Activated naive CD8-positive, alpha-beta T cell treated with anti-CD3 and anti-CD28 coated beads, Interleukin-2, amount 50 U/mL, for 24 hours (primary cell): ENCODE results near the gene HOXD8.

Experiments
- ATAC-seq: fragments of 150-1000 bp; cut with Tn5 transposase; one replicate; pipeline ENCODE4 v1.10.0; 2021
- DNase-seq: peaks from one replicate; pipeline ENCODE4 v3.0.0; 2021
- H3K27ac Mint-ChIP-seq: one replicate; pipeline ENCODE4 v1.8.0; 2021; ENCODE audit warnings: mild to moderate bottlenecking, mixed read lengths
- H3K27me3 Mint-ChIP-seq: one replicate; pipeline ENCODE4 v1.8.0; 2021; ENCODE audit warnings: mixed read lengths
- H3K36me3 Mint-ChIP-seq: one replicate; pipeline ENCODE4 v1.8.0; 2021; ENCODE audit warnings: low read depth, mixed read lengths
- H3K4me1 Mint-ChIP-seq: one replicate; pipeline ENCODE4 v1.8.0; 2021; ENCODE audit warnings: mixed read lengths
- H3K4me3 Mint-ChIP-seq: one replicate; pipeline ENCODE4 v1.8.0; 2021; ENCODE audit warnings: mild to moderate bottlenecking, moderate library complexity, mixed read lengths
- H3K9me3 Mint-ChIP-seq: one replicate; pipeline ENCODE4 v1.8.0; 2021; ENCODE audit warnings: mixed read lengths

HOXD8 gene

GRCh38 chr2:176132205-176133171 is 3.0 kb downstream of the HOXD8 start:
- Mint-ChIP-seq H3K36me3 (no peaks in the 10 kb centered on the region), H3K4me3 (peak overlapping the region; percentile 78), H3K4me1 (peaks cover 38% of the 10 kb centered on the region), H3K9me3 (peaks cover 4% of the 10 kb centered on the region), H3K27ac (peak overlapping the region; percentile 64), H3K27me3 (peaks cover 81% of the 10 kb centered on the region)
- no peak for DNase-seq
- no peak for ATAC-seq

- DNase-seq (no peak), ATAC-seq (no peak)
- H3K27ac Mint-ChIP-seq, result no peak overlapping the region
- peaks cover 2% of the 10 kb centered on the region for H3K36me3 Mint-ChIP-seq
- no peak overlapping the region for H3K4me3 Mint-ChIP-seq
- peaks cover 32% of the 10 kb centered on the region for H3K4me1 Mint-ChIP-seq
- H3K9me3 Mint-ChIP-seq, result peaks cover 6% of the 10 kb centered on the region
- H3K27me3 Mint-ChIP-seq, result peaks cover 81% of the 10 kb centered on the region
Observed at GRCh38 chr2:176133389-176133788, 3.9 kb downstream of the HOXD8 start.

DNA sequence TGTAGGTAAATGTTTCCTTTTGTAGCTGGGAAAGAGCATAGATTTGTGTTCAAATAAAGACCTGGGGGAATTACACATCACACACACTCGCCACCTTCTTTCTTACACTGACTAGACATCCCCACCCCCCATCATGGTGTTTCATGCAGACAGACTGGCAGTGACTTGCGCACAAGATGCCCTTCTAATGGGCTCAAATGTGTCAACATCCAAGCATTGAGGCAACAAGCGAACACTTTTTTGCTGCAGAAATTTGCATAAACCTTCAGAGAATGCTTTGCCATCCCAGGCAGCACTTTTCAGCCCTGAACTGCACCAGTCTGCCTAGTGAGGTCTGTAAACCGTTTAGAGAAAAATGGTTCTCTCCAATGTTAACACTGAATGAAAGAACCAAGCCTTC is 4.5 kb downstream of the HOXD8 start:
- Mint-ChIP-seq H3K36me3 (peaks cover 4% of the 10 kb centered on the region), H3K27ac (no peak overlapping the region), H3K27me3 (peaks cover 81% of the 10 kb centered on the region), H3K4me1 (peaks cover 31% of the 10 kb centered on the region), H3K9me3 (peaks cover 8% of the 10 kb centered on the region), H3K4me3 (no peak overlapping the region)
- ATAC-seq (no peak), DNase-seq (no peak)

GRCh38 chr2:176135035-176135440 is 5.5 kb downstream of the HOXD8 start:
- DNase-seq (no peak), ATAC-seq (no peak)
- no peak overlapping the region for H3K27ac Mint-ChIP-seq
- peaks cover 86% of the 10 kb centered on the region for H3K27me3 Mint-ChIP-seq
- H3K4me3 Mint-ChIP-seq, result no peak overlapping the region
- H3K36me3 Mint-ChIP-seq, result peaks cover 6% of the 10 kb centered on the region
- H3K9me3 Mint-ChIP-seq, result peaks cover 8% of the 10 kb centered on the region
- peaks cover 34% of the 10 kb centered on the region for H3K4me1 Mint-ChIP-seq

- ATAC-seq, result no peak
- Mint-ChIP-seq H3K4me3 (no peak overlapping the region), H3K9me3 (peaks cover 8% of the 10 kb centered on the region), H3K4me1 (peaks cover 31% of the 10 kb centered on the region), H3K27ac (no peak overlapping the region), H3K36me3 (peaks cover 6% of the 10 kb centered on the region), H3K27me3 (peaks cover 86% of the 10 kb centered on the region)
- no peak for DNase-seq
Observed at GRCh38 chr2:176136374-176137251, 7.1 kb downstream of the HOXD8 start.

DNA sequence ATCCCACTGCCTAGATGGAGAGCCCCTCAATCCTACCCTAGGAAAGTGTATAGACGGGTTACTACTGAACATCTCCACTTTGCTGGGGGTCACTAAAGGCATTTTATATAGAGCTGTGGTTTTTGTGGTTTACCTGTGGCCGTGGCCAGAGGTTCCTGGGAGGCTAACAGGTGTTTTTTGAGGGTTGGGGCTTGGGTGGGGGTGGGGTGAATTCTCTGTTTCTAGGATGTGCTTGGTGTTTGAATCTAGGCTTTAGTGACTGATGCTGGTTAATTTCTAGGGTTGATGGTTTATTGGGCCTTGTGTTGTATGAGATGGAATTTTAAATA is 7.7 kb downstream of the HOXD8 start:
- no peak overlapping the region for H3K27ac Mint-ChIP-seq
- peaks cover 6% of the 10 kb centered on the region for H3K36me3 Mint-ChIP-seq
- H3K9me3 Mint-ChIP-seq, result peaks cover 8% of the 10 kb centered on the region
- H3K4me3 Mint-ChIP-seq, result no peak overlapping the region
- ATAC-seq (no peak), DNase-seq (no peak)
- H3K4me1 Mint-ChIP-seq, result peaks cover 29% of the 10 kb centered on the region
- H3K27me3 Mint-ChIP-seq, result peaks cover 85% of the 10 kb centered on the region

DNA sequence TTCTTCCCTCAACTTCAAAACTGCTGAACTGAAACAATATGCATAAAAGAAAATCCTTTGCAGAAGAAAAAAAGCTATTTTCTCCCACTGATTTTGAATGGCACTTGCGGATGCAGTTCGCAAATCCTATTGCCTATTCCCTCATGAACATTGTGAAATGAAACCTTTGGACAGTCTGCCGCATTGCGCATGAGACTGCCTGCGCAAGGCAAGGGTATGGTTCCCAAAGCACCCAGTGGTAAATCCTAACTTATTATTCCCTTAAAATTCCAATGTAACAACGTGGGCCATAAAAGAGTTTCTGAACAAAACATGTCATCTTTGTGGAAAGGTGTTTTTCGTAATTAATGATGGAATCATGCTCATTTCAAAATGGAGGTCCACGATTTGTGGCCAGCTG is 8.4 kb downstream of the HOXD8 start:
- Mint-ChIP-seq H3K27ac (no peak overlapping the region), H3K4me1 (peaks cover 25% of the 10 kb centered on the region), H3K36me3 (peaks cover 6% of the 10 kb centered on the region), H3K9me3 (peaks cover 8% of the 10 kb centered on the region), H3K4me3 (no peak overlapping the region), H3K27me3 (peaks cover 82% of the 10 kb centered on the region)
- ATAC-seq (no peak), DNase-seq (no peak)

DNA sequence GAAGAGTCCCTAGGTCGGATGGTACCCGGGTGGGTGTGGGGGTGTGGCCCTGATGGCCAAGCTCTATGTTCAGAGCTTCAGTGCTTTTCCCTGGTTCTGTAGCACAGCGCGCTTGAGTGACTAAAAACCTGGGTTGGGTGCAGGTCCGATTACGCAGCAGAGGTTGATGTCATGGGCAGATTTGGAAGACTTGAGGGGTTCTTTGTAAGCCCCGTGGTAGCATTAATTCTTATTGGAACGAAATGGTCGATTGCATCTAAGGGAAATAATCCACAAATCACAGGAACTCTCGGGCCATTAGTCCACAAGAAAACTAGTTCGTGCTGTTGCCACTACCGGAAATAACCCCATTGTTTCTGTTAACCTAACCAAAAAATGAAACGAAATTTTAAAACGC is 9.0 kb downstream of the HOXD8 start:
- DNase-seq (no peak), ATAC-seq (no peak)
- Mint-ChIP-seq H3K27me3 (peaks cover 82% of the 10 kb centered on the region), H3K27ac (peak overlapping the region; percentile 72), H3K4me1 (peaks cover 25% of the 10 kb centered on the region), H3K4me3 (no peak overlapping the region), H3K9me3 (peaks cover 8% of the 10 kb centered on the region), H3K36me3 (peaks cover 6% of the 10 kb centered on the region)

GRCh38 chr2:176138923-176139660 is 9.6 kb downstream of the HOXD8 start:
- DNase-seq, result no peak
- Mint-ChIP-seq H3K36me3 (peaks cover 6% of the 10 kb centered on the region), H3K4me1 (peaks cover 25% of the 10 kb centered on the region), H3K27ac (no peak overlapping the region), H3K27me3 (peaks cover 82% of the 10 kb centered on the region), H3K4me3 (no peak overlapping the region), H3K9me3 (peaks cover 8% of the 10 kb centered on the region)
- no peak for ATAC-seq

GRCh38 chr2:176139661-176140512 is 10.4 kb downstream of the HOXD8 start:
- no peak for ATAC-seq
- H3K36me3 Mint-ChIP-seq, result peaks cover 6% of the 10 kb centered on the region
- no peak overlapping the region for H3K4me3 Mint-ChIP-seq
- DNase-seq, result no peak
- peaks cover 79% of the 10 kb centered on the region for H3K27me3 Mint-ChIP-seq
- H3K9me3 Mint-ChIP-seq, result peaks cover 8% of the 10 kb centered on the region
- no peak overlapping the region for H3K27ac Mint-ChIP-seq
- H3K4me1 Mint-ChIP-seq, result peaks cover 25% of the 10 kb centered on the region

DNA sequence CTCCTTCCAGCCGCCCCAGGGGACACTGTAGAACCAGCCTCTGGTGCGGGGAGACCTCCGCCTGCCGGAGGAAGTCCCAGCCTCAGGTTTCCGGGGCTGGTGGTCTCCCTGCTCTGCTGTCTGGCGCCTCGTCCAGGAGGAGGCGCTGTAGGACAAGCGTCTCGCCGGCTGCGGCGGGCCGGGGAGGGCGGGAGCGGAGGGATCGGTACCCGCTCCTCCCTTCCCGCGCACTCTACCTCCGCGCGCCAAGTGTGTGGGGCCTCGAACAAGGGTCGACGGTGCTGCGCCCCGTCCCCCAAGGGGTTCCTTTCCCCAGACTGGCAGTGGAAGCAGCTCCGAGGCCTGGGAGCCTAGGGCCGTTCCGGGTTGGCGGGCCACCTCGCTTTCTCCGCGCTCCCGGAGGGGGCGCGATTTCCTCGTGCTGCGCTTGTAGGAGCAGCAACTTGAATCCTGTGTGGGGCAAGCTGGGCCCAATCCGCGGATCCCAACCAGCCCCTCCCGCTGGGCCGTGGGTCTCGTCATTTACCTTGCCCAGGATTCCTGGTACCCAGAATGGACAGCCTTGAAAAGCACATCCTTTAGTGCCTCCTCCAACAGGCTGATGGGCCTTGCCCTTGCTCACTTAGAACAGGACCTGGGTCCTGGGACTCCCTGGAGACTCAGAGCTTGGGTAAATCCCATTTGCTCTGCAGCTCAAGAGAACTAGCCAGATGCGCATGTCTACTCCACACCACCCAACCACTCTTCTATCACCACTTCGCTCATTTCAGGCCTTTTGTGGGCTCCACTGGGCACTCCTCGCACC is 11.2 kb downstream of the HOXD8 start:
- ATAC-seq (peak; percentile 81), DNase-seq (peak; percentile 78)
- Mint-ChIP-seq H3K4me1 (peaks cover 20% of the 10 kb centered on the region), H3K4me3 (peak overlapping the region; percentile 14), H3K27ac (no peak overlapping the region), H3K9me3 (peaks cover 4% of the 10 kb centered on the region), H3K36me3 (peaks cover 6% of the 10 kb centered on the region), H3K27me3 (peaks cover 78% of the 10 kb centered on the region)

- Mint-ChIP-seq H3K4me3 (no peak overlapping the region), H3K4me1 (peaks cover 18% of the 10 kb centered on the region), H3K27me3 (peaks cover 83% of the 10 kb centered on the region), H3K9me3 (peaks cover 4% of the 10 kb centered on the region), H3K36me3 (peaks cover 6% of the 10 kb centered on the region), H3K27ac (no peak overlapping the region)
- DNase-seq (no peak), ATAC-seq (no peak)
Observed at GRCh38 chr2:176142281-176142680, 12.8 kb downstream of the HOXD8 start.
